Trophoblast cell (in vitro differentiated cells and primary cell): ENCODE data around the gene C15orf40.

ENCODE experiments used
- DNase-seq, 2 donors: peaks; one replicate each; pipeline ENCODE4 v3.0.0-alpha.2; 2016
- H2AFZ ChIP-seq: 2 replicates; pipeline ENCODE4 v1.6.1; 2013; ENCODE audit warnings: low read length, moderate library complexity, mild to moderate bottlenecking; ENCODE audit not compliant: insufficient read depth, poor library complexity
- H2AK5ac ChIP-seq: 2 replicates; pipeline ENCODE4 v1.6.1; 2013; ENCODE audit warnings: mild to moderate bottlenecking, low read length
- H2BK120ac ChIP-seq: 2 replicates; pipeline ENCODE4 v1.6.1; 2013; ENCODE audit warnings: low read length, mild to moderate bottlenecking, moderate library complexity; ENCODE audit not compliant: insufficient read depth, poor library complexity
- H2BK12ac ChIP-seq: 2 replicates; pipeline ENCODE4 v1.6.1; 2013; ENCODE audit warnings: mild to moderate bottlenecking, low read length, moderate library complexity
- H2BK5ac ChIP-seq: 2 replicates; pipeline ENCODE4 v1.6.1; 2013; ENCODE audit warnings: low read length, low read depth, moderate library complexity, mild to moderate bottlenecking; ENCODE audit not compliant: poor library complexity
- H3K14ac ChIP-seq: 2 replicates; pipeline ENCODE4 v1.6.1; 2013; ENCODE audit warnings: mild to moderate bottlenecking, low read length
- H3K18ac ChIP-seq: 2 replicates; pipeline ENCODE4 v1.6.1; 2013; ENCODE audit warnings: mild to moderate bottlenecking, low read length
- H3K23ac ChIP-seq: 2 replicates; pipeline ENCODE4 v1.6.1; 2013; ENCODE audit warnings: low read length
- H3K27ac ChIP-seq: 2 replicates; pipeline ENCODE4 v1.5.1; 2013; ENCODE audit warnings: low read depth, mild to moderate bottlenecking, inconsistent platforms, low read length, moderate library complexity
- H3K27me3 ChIP-seq: 2 replicates; pipeline ENCODE4 v1.6.1; 2013; ENCODE audit warnings: inconsistent platforms, mild to moderate bottlenecking, low read length, moderate library complexity; ENCODE audit not compliant: insufficient read depth
- H3K36me3 ChIP-seq, 2 experiments: 1 replicate in 1 of 2; 2 replicates in 1 of 2; pipeline ENCODE4 v1.6.1; 2013; ENCODE audit warnings: low read length in 2 of 2, mild to moderate bottlenecking in 2 of 2, moderate library complexity in 1 of 2; ENCODE audit not compliant: insufficient read depth in 2 of 2, control insufficient read depth in 1 of 2
- H3K4ac ChIP-seq: 2 replicates; pipeline ENCODE4 v1.6.1; 2013; ENCODE audit warnings: low read depth, mild to moderate bottlenecking, low read length, moderate library complexity
- H3K4me1 ChIP-seq, 2 experiments: 1 replicate in 1 of 2; 2 replicates in 1 of 2; pipeline ENCODE4 v1.6.1; 2013; ENCODE audit warnings: low read length in 2 of 2, mild to moderate bottlenecking in 2 of 2, moderate library complexity in 1 of 2; ENCODE audit not compliant: insufficient read depth in 2 of 2, control insufficient read depth in 1 of 2
- H3K4me2 ChIP-seq: 2 replicates; pipeline ENCODE4 v1.6.1; 2013; ENCODE audit warnings: inconsistent platforms, mild to moderate bottlenecking, low read length, moderate library complexity
- H3K4me3 ChIP-seq: 2 replicates; pipeline ENCODE4 v1.5.1; 2013; ENCODE audit warnings: mild to moderate bottlenecking, low read depth, low read length, inconsistent platforms
- H3K79me1 ChIP-seq: one replicate; pipeline ENCODE4 v1.6.1; 2013; ENCODE audit warnings: low read length
- H3K79me2 ChIP-seq: 2 replicates; pipeline ENCODE4 v1.6.1; 2013; ENCODE audit warnings: low read length, mild to moderate bottlenecking; ENCODE audit not compliant: control insufficient read depth, insufficient read depth, poor library complexity
- H3K9ac ChIP-seq: 2 replicates; pipeline ENCODE4 v1.6.1; 2013; ENCODE audit warnings: mild to moderate bottlenecking, low read length
- H3K9me3 ChIP-seq: 2 replicates; pipeline ENCODE4 v1.6.1; 2013; ENCODE audit warnings: low read depth, mild to moderate bottlenecking, control low read depth, inconsistent platforms, low read length; ENCODE audit not compliant: insufficient read depth
- H4K12ac ChIP-seq: 2 replicates; pipeline ENCODE4 v1.6.1; 2013; ENCODE audit warnings: low read depth, mild to moderate bottlenecking, low read length, moderate library complexity
- H4K8ac ChIP-seq: 2 replicates; pipeline ENCODE4 v1.6.1; 2013; ENCODE audit warnings: low read depth, mild to moderate bottlenecking, low read length, moderate library complexity
- H4K91ac ChIP-seq: one replicate; pipeline ENCODE4 v1.6.1; 2013; ENCODE audit warnings: low read depth, mild to moderate bottlenecking, low read length, moderate library complexity
- WGBS: extraction: QIAGEN DNeasy Blood & Tissue Kit; methylation state at CpG from one replicate; pipeline ENCODE4 v1.1.7; 2013; ENCODE audit warnings: missing lambda C conversion rate; ENCODE audit not compliant: insufficient read length, insufficient coverage; ENCODE audit errors: extremely low coverage; 5-methylcytosine and 5-hydroxymethylcytosine counted together

The C15orf40 gene

DNA sequence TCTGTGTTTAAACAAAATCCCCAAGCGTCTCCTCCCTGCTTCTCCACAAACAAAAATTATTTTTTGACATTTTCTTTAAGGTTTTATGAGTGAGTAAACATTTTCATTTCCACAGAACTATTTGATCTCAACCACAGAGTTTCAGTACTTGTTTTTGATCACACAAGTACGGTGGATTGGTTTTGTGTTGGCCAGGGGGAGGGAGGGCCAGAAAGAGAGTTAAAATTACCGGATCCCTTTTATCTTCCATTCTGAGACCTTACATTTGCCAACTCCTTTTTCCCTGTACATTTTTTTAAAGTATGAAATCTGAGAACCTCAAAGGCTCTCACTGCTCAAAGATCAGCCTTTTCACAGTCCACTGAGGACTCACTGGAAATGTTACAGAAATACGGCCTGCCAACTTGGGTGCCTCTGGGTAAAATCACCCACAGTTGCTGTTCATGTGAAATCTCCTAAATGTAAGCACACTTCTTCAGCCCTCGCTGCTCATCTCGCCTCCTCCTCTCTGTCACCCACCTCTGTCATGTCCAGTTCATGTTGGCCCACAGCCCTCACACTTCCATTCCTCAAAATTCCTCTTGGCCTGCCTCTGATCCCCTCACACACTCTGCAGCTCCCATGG, 60.6 kb downstream of the C15orf40 start:
- Histone ChIP-seq H2AFZ (no peak overlapping the region), H3K79me1 (no peaks in the 10 kb centered on the region), H3K79me2 (no peaks in the 10 kb centered on the region), H2BK120ac (no peak overlapping the region), H2BK12ac (no peak overlapping the region), H4K91ac (no peak overlapping the region), H4K8ac (no peak overlapping the region), H3K4me3 (no peak overlapping the region), H3K4me2 (no peak overlapping the region), H2BK5ac (no peak overlapping the region), H3K9ac (no peak overlapping the region), H3K27ac (no peak overlapping the region), H3K36me3 (no peaks in the 10 kb centered on the region), H3K4ac (no peak overlapping the region), H2AK5ac (no peak overlapping the region), H3K14ac (no peak overlapping the region), H3K4me1 (peaks cover 3% of the 10 kb centered on the region in 2 experiments), H3K18ac (no peak overlapping the region), H4K12ac (no peak overlapping the region), H3K27me3 (peaks cover 27% of the 10 kb centered on the region), H3K23ac (no peak overlapping the region), H3K9me3 (peaks cover 2% of the 10 kb centered on the region)
- WGBS = no CpG with 5 or more reads among the region's 6 CpGs
- no peak for DNase-seq

DNA sequence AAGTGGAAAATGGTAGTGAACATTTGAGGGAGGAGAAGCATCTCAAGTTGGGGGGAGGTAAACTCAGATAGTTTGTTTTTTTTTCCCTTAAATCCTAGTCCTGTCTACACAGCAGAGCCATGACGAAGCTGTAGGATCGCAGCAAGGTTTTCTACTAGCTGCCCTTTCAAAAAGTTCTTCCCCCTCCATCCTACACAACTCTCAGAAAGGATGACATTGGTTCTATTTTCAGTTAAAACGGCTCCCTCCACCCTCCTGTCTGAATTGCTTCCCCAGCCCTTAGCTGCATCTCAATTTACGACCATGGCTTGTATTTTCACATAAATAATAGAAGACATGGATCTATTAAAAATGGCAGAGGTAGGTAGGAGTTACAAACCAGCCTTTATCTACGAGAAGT, 61.1 kb downstream of the C15orf40 start:
- Histone ChIP-seq H3K27me3 (peaks cover 27% of the 10 kb centered on the region), H3K36me3 (no peaks in the 10 kb centered on the region), H3K27ac (no peak overlapping the region), H3K14ac (no peak overlapping the region), H2AFZ (no peak overlapping the region), H3K9ac (no peak overlapping the region), H3K23ac (no peak overlapping the region), H2AK5ac (no peak overlapping the region), H3K79me1 (no peaks in the 10 kb centered on the region), H4K8ac (no peak overlapping the region), H3K79me2 (no peaks in the 10 kb centered on the region), H3K9me3 (peaks cover 2% of the 10 kb centered on the region), H3K4me2 (no peak overlapping the region), H4K91ac (no peak overlapping the region), H3K18ac (no peak overlapping the region), H4K12ac (no peak overlapping the region), H3K4ac (no peak overlapping the region), H2BK12ac (no peak overlapping the region), H3K4me3 (no peak overlapping the region), H3K4me1 (peaks cover 3% of the 10 kb centered on the region in 2 experiments), H2BK120ac (no peak overlapping the region), H2BK5ac (no peak overlapping the region)
- DNase-seq = no peak
- WGBS = no CpG with 5 or more reads among the region's 5 CpGs

DNA sequence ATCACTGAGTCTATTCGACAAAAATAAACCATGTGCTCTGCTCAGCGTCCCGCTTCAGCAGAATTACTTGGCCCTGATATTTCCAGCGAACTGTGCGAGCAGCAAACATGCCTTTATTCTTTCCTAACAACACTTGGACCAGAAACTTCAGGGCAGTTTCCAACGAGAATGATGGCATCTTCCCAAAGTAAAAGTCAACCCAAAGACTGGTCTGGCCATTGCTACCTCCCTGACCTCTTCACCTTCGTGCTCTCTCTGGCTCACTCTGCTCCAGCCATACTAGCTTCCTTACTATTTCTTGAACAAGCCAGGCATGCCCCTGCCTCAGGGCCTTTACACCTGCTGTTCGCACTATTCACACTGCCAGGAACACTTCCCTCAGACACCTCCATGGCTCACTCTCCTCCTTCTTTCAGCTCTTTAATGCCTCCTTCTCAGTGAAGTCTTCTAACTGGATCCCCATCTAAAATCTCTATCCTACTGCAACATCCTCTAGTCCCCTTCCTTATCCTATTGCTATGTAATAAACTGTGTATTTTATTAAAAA, 65.2 kb downstream of the C15orf40 start:
- Histone ChIP-seq H3K27ac (no peak overlapping the region), H2BK120ac (no peak overlapping the region), H4K12ac (no peak overlapping the region), H3K4me3 (peak overlapping the region; percentile 46), H4K91ac (no peak overlapping the region), H3K4ac (no peak overlapping the region), H3K23ac (no peak overlapping the region), H2AK5ac (no peak overlapping the region), H3K4me1 (peaks cover 0 to 4% of the 10 kb centered on the region in 2 experiments), H3K9me3 (peaks cover 4% of the 10 kb centered on the region), H3K9ac (peak overlapping the region; percentile 32), H3K4me2 (no peak overlapping the region), H3K14ac (no peak overlapping the region), H3K79me1 (no peaks in the 10 kb centered on the region), H2AFZ (no peak overlapping the region), H3K27me3 (peaks cover 5% of the 10 kb centered on the region), H3K79me2 (no peaks in the 10 kb centered on the region), H3K36me3 (no peaks in the 10 kb centered on the region), H4K8ac (no peak overlapping the region), H2BK12ac (no peak overlapping the region), H3K18ac (no peak overlapping the region), H2BK5ac (no peak overlapping the region)
- WGBS = no CpG with 5 or more reads among the region's 8 CpGs
- no peak for DNase-seq

DNA sequence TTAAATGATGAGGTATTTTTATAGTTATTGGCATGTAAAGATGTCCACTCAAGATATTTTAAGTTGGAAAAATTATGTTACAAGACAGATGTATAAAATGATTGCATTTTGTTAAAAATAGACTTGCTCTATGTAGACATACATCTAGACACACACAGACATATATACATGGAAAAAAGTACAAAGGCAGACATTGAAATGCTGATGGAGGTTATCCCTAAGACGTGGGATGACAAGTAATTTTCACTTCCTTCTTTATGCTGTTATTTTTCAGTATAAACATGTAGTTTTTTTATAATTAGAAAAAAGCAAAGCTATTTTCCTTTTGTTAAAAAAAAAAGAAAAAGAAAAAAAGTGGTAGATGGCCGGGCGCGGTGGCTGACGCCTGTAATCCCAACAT, 66.1 kb downstream of the C15orf40 start:
- no peak overlapping the region for H3K27ac ChIP-seq
- no peak overlapping the region for H2AFZ ChIP-seq
- no peak overlapping the region for H2BK12ac ChIP-seq
- H2AK5ac ChIP-seq = no peak overlapping the region
- no peak for DNase-seq
- H2BK120ac ChIP-seq = no peak overlapping the region
- peaks cover 4% of the 10 kb centered on the region for H3K27me3 ChIP-seq
- H3K79me2 ChIP-seq = no peaks in the 10 kb centered on the region
- H4K8ac ChIP-seq = no peak overlapping the region
- no peak overlapping the region for H3K4me2 ChIP-seq
- no peak overlapping the region for H4K91ac ChIP-seq
- H3K4ac ChIP-seq = no peak overlapping the region
- H3K18ac ChIP-seq = no peak overlapping the region
- peaks cover 0 to 4% of the 10 kb centered on the region in 2 experiments for H3K4me1 ChIP-seq
- H3K9me3 ChIP-seq = peaks cover 4% of the 10 kb centered on the region
- no CpG with 5 or more reads among the region's 5 CpGs for WGBS
- H3K9ac ChIP-seq = no peak overlapping the region
- H3K14ac ChIP-seq = no peak overlapping the region
- no peaks in the 10 kb centered on the region for H3K36me3 ChIP-seq
- H3K4me3 ChIP-seq = no peak overlapping the region
- H2BK5ac ChIP-seq = no peak overlapping the region
- H3K79me1 ChIP-seq = no peaks in the 10 kb centered on the region
- H4K12ac ChIP-seq = no peak overlapping the region
- H3K23ac ChIP-seq = no peak overlapping the region
